ENCODE measurements around the gene FAM25A.

Gene FAM25A

GRCh38 chr10:87053577-87054181, 33.6 kb downstream of the FAM25A start:
- no peak for DNase-seq
- Histone ChIP-seq H3K27me3 (no peaks in the 10 kb centered on the region), H3K9me3 (no peaks in the 10 kb centered on the region), H3K4me1 (no peaks in the 10 kb centered on the region), H3K27ac (peak overlapping the region; percentile 16 to 29), H3K36me3 (peaks cover 65 to 98% (median 74%) of the 10 kb centered on the region in 3 donors), H3K4me3 (no peak overlapping the region)
- TF ChIP-seq, protein P1, sequence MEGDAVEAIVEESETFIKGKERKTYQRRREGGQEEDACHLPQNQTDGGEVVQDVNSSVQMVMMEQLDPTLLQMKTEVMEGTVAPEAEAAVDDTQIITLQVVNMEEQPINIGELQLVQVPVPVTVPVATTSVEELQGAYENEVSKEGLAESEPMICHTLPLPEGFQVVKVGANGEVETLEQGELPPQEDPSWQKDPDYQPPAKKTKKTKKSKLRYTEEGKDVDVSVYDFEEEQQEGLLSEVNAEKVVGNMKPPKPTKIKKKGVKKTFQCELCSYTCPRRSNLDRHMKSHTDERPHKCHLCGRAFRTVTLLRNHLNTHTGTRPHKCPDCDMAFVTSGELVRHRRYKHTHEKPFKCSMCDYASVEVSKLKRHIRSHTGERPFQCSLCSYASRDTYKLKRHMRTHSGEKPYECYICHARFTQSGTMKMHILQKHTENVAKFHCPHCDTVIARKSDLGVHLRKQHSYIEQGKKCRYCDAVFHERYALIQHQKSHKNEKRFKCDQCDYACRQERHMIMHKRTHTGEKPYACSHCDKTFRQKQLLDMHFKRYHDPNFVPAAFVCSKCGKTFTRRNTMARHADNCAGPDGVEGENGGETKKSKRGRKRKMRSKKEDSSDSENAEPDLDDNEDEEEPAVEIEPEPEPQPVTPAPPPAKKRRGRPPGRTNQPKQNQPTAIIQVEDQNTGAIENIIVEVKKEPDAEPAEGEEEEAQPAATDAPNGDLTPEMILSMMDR (IDR thresholded peaks at IDR 0.05), result no peak
- intact Hi-C loops (cut with DNase I; ENCODE audit: low total_unique reads), result no loop called here

DNA sequence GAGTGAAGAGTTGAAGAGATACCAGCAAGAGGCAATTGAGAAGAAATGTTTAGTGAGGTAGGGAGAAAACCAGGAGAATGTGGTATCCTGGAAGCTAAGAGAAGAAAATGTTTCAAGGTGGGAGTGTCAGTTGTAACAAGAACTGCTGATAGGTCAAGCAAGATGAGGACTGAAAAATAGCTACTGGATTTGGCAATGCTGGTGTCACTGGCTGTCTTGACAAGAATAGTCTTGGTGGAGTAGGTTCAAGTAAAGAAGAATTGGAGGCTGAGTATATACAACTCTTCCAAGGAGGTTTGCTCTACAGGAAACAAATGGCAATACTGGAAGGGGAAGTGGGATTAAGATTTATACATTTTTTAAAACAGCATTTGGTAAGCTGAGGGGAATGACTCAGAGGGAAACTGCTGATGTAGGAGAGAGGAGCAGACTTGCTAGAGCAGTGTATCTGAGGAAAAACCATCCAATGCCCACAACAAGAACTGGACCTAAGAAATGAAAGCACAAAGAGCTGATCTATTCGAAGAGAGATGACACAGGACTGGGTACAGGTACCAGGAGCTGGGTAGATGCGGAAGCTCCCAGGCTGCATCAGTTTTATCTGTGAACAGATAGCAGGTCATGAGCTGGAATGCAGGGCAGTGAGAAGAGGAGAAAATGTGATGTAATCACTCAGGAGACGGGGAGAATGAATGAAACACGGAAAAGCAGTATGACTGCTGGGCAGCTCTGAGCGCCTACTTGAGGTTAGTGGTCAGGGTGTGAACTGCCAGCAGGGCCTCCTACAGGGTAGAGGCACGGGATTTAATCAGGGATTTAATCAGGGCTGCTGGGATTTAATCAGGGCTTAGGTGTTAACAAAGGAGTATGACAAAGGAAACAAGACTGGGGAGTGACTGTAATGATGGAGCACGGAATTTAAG, 34.5 kb downstream of the FAM25A start:
- Histone ChIP-seq H3K4me3 (no peak overlapping the region), H3K27ac (no peak overlapping the region), H3K4me1 (no peaks in the 10 kb centered on the region), H3K9me3 (no peaks in the 10 kb centered on the region), H3K27me3 (no peaks in the 10 kb centered on the region), H3K36me3 (peaks cover 67 to 98% (median 77%) of the 10 kb centered on the region in 3 donors)
- TF ChIP-seq, protein P1 (IDR thresholded peaks at IDR 0.05), result no peak
- no peak for DNase-seq
- intact Hi-C loops (cut with DNase I; ENCODE audit: low total_unique reads), result no loop called here

DNA sequence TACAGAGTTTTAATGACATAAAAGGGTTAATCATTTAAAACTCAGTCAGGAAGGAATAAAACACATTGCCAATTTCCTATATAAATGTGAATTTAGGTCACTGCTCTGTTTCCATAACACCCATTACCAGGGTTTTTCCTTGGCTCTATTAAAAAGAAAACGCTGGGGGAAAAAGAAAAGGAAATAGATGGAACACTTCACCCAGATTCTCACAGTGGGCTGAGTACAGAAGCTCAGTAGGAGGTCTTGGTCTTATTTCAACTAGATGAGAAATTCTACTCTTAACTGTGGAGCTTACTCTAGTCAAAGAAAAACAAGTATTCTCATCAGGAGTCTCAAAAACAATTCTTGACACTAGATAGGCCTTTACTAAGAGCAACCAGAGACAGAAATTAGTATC, 38.1 kb downstream of the FAM25A start:
- Histone ChIP-seq H3K4me3 (no peak overlapping the region), H3K27me3 (no peaks in the 10 kb centered on the region), H3K9me3 (no peaks in the 10 kb centered on the region), H3K27ac (no peak overlapping the region), H3K36me3 (peaks cover 69 to 99% (median 82%) of the 10 kb centered on the region in 3 donors), H3K4me1 (no peaks in the 10 kb centered on the region)
- intact Hi-C loops (cut with DNase I; ENCODE audit: low total_unique reads), result no loop called here
- no peak for DNase-seq
- TF ChIP-seq, protein P1 (IDR thresholded peaks at IDR 0.05), result no peak

DNA sequence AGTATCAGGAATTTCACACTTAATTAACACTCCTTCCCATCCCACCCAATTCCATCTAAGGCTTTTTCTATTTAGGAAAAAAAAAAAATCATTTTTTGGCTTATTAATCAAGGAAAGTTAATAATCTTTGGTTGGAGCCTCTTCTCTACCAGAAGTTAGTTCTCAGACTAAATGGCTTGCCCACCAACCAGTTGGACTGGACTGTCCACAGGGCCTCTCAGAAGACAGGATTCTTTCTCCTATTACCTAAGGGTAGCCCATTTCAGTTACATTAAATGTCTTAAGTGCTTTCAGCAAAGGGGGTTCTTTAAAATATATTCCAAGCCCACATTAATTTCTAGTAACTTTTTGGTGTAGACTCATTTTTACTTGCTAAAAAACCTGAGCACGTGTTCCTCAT, 39.3 kb downstream of the FAM25A start:
- Histone ChIP-seq H3K36me3 (peaks cover 74 to 99% (median 94%) of the 10 kb centered on the region in 3 donors), H3K9me3 (no peaks in the 10 kb centered on the region), H3K4me3 (no peak overlapping the region), H3K27ac (no peak overlapping the region), H3K4me1 (no peaks in the 10 kb centered on the region), H3K27me3 (no peaks in the 10 kb centered on the region)
- intact Hi-C loops (cut with DNase I; ENCODE audit: low total_unique reads), result no loop called here
- TF ChIP-seq, protein P1 (IDR thresholded peaks at IDR 0.05), result no peak
- no peak for DNase-seq

DNA sequence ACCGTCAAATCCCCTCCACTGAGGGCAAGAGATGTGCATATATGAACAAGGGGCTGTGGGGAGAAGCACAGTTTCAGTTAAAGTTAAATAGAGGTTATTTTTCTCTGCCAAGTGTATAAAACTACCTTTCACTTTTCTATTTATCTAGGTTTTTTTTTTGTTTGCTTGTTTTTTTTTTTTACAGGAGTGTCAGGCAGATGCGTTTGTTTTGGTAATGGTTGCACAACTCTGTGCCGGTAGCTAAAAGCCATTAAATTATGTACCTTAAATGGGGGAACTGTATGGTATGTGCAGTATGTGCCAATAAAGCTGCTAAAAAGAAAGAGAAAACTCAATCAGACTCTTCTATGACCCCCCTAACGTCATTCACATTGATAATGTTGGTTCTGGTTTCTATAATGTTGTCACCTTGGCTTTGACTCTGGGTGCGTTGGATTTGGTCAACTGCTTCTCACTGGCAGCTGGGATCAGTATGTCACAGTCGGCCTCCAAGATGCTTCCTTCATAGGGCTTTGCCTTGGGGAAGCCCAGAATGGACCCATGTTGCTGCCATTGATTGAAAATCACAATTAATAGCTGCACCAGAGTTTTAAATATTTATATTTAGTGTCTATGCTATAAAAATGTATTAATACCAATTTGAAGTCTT, 40.3 kb downstream of the FAM25A start:
- no peaks in the 10 kb centered on the region for H3K27me3 ChIP-seq
- H3K36me3 ChIP-seq, result peaks cover 78 to 99% (median 93%) of the 10 kb centered on the region in 3 donors
- DNase-seq, result no peak
- intact Hi-C loops (cut with DNase I; ENCODE audit: low total_unique reads), result no loop called here
- H3K4me3 ChIP-seq, result no peak overlapping the region
- TF ChIP-seq, protein P1 (IDR thresholded peaks at IDR 0.05), result no peak
- no peaks in the 10 kb centered on the region for H3K4me1 ChIP-seq
- H3K9me3 ChIP-seq, result no peaks in the 10 kb centered on the region
- H3K27ac ChIP-seq, result no peak overlapping the region

Data from tibial artery (tissue), 4 donors.